H1 (cell line): ENCODE measurements around the gene CRADD.

ENCODE experiments used
- CREB1 ChIP-seq: IDR thresholded peaks from 2 replicates; pipeline ENCODE4 v1.6.1; 2012; ENCODE audit warnings: inconsistent platforms
- CTCF ChIP-seq, 3 experiments: IDR thresholded peaks; 1 replicate in 2 of 3; 2 replicates in 1 of 3; pipeline versions ENCODE4 v1.5.1 to v1.6.1; 2011; ENCODE audit warnings: low read length in 3 of 3, mild to moderate bottlenecking in 3 of 3, inconsistent platforms in 2 of 3, low read depth in 1 of 3, moderate library complexity in 1 of 3; ENCODE audit not compliant: insufficient read depth in 1 of 3; ENCODE audit errors: control extremely low read depth in 1 of 3
- EZH2 ChIP-seq: fragments of 200-600 bp; sonication (generic); IDR thresholded peaks from 2 replicates; pipeline ENCODE4 v1.7.1; 2012; ENCODE audit warnings: low read depth, mild to moderate bottlenecking, moderate library complexity, low read length, inconsistent platforms; ENCODE audit not compliant: severe bottlenecking
- JUN ChIP-seq: IDR thresholded peaks from 2 replicates; pipeline ENCODE4 v1.6.1; 2011; ENCODE audit warnings: low read depth, mild to moderate bottlenecking, improper control_type of control experiment, low read length
- MAX ChIP-seq: IDR thresholded peaks from 2 replicates; pipeline ENCODE4 v1.6.1; 2012; ENCODE audit warnings: inconsistent platforms
- POLR2A ChIP-seq, 2 experiments: IDR thresholded peaks; 1 replicate in 1 of 2; 2 replicates in 1 of 2; pipeline ENCODE4 v1.6.1; 2011; ENCODE audit warnings: low read depth in 2 of 2, low read length in 2 of 2, mild to moderate bottlenecking in 2 of 2; ENCODE audit errors: control extremely low read depth in 1 of 2
- POU5F1 ChIP-seq: IDR thresholded peaks from 2 replicates; pipeline ENCODE4 v1.6.1; 2011; ENCODE audit warnings: low read depth, mild to moderate bottlenecking, low read length, moderate library complexity
- RFX5 ChIP-seq: IDR thresholded peaks from 2 replicates; pipeline ENCODE4 v1.6.1; 2011; ENCODE audit warnings: low read depth, low read length, improper control_type of control experiment, borderline replicate concordance
- TBP ChIP-seq: IDR thresholded peaks from 2 replicates; pipeline ENCODE4 v1.6.1; 2011; ENCODE audit warnings: low read depth, low read length, improper control_type of control experiment
- USF2 ChIP-seq: IDR thresholded peaks from 2 replicates; pipeline ENCODE4 v1.6.1; 2011; ENCODE audit warnings: low read length, improper control_type of control experiment
- YY1 ChIP-seq: IDR thresholded peaks from 2 replicates; pipeline ENCODE4 v1.6.1; 2011; ENCODE audit warnings: low read depth, mild to moderate bottlenecking, low read length
- ZNF274 ChIP-seq: IDR thresholded peaks from 2 replicates; pipeline ENCODE4 v1.7.0; 2012; ENCODE audit warnings: low read length, borderline replicate concordance; ENCODE audit errors: extremely low read depth

- TF ChIP-seq CTCF (IDR thresholded peaks at IDR 0.05; ENCODE audit: control extremely low read depth in 1 of 3, insufficient read depth in 1 of 3, low read depth in 1 of 3, low read length in 3 of 3) (no peak), YY1 (no peak), RFX5 (no peak), EZH2 (no peak), CREB1 (no peak), ZNF274 (no peak), POLR2A (IDR thresholded peaks at IDR 0.05; ENCODE audit: control extremely low read depth in 1 of 2, low read depth in 2 of 2, low read length in 2 of 2) (no peak), TBP (no peak), JUN (no peak), USF2 (no peak), MAX (no peak), POU5F1 (no peak)
Measured at GRCh38 chr12:93751864-93752610, 74.9 kb downstream of the CRADD start.
